ENCODE results near the gene SLC25A6. TPM values are rescaled to one million over a fixed set of nuclear protein-coding genes. Genes with fewer than 3 reads are reported as not detected.
"Not testable (repeated sequence)": the region's sequence is repeated elsewhere in the genome, so short reads cannot be mapped to it uniquely, and the experiment has no call there.

SLC25A6 gene
- total RNA-seq, 1 experiment from 2014 or later, result 178 TPM

GRCh38 chrX:1368385-1368698, 23.6 kb downstream of the SLC25A6 start:
- ChIA-PET POLR2A (ENCODE audit: unreplicated experiment) (no interaction called here), CTCF (no interaction called here)
- TF ChIP-seq EZH2 (IDR thresholded peaks at IDR 0.05; ENCODE audit: low read depth), result no peak
- TF ChIP-seq CTCF (conservative IDR thresholded peaks at IDR 0.05), result no peak
- no TSS peak for BruUV-seq (replicated peaks)
- intact Hi-C loops (cut with micrococcal nuclease; ENCODE audit: unreplicated experiment), result no loop called here
- no peak overlapping the region for H3K27ac ChIP-seq
- H3K4me2 ChIP-seq, result no peak overlapping the region
- no peaks in the 10 kb centered on the region for H3K27me3 ChIP-seq (ENCODE audit: insufficient read depth, low read depth)
- H3K9me3 ChIP-seq (ENCODE audit: insufficient read depth, low read depth), result no peaks in the 10 kb centered on the region
- no peak for DNase-seq
- no peaks in the 10 kb centered on the region for H3K9me2 ChIP-seq (ENCODE audit: insufficient read depth)
- no peaks in the 10 kb centered on the region for H3K79me2 ChIP-seq (ENCODE audit: low read depth)
- H3K4me1 ChIP-seq (replicated peaks; ENCODE audit: insufficient read depth), result no peaks in the 10 kb centered on the region
- no peaks in the 10 kb centered on the region for H3K36me3 ChIP-seq (ENCODE audit: low read depth)
- no peak overlapping the region for H2AFZ ChIP-seq
- H3F3A ChIP-seq (ENCODE audit: insufficient read depth, low read depth), result no peaks in the 10 kb centered on the region
- H4K20me1 ChIP-seq (ENCODE audit: insufficient read depth), result no peaks in the 10 kb centered on the region
- H3K4me3 ChIP-seq, result no peak overlapping the region

GRCh38 chrX:1366363-1366762, 25.6 kb downstream of the SLC25A6 start:
- H3K27me3 ChIP-seq (ENCODE audit: insufficient read depth, low read depth); POLR2A ChIA-PET (ENCODE audit: unreplicated experiment); H3K9me3 ChIP-seq (ENCODE audit: insufficient read depth, low read depth); H3K27ac ChIP-seq; H3K9me2 ChIP-seq (ENCODE audit: insufficient read depth); H3F3A ChIP-seq (ENCODE audit: insufficient read depth, low read depth); H4K20me1 ChIP-seq (ENCODE audit: insufficient read depth); H3K4me3 ChIP-seq; H3K36me3 ChIP-seq (ENCODE audit: low read depth); CTCF ChIA-PET; intact Hi-C loops (cut with micrococcal nuclease; ENCODE audit: unreplicated experiment); BruUV-seq (replicated peaks); H2AFZ ChIP-seq; DNase-seq; H3K4me2 ChIP-seq; H3K79me2 ChIP-seq (ENCODE audit: low read depth); H3K4me1 ChIP-seq (replicated peaks; ENCODE audit: insufficient read depth): not testable (repeated sequence)

- ChIA-PET CTCF (no interaction called here), POLR2A (ENCODE audit: unreplicated experiment) (no interaction called here)
- intact Hi-C loops (cut with micrococcal nuclease; ENCODE audit: unreplicated experiment), result no loop called here
- Histone ChIP-seq H3K79me2 (ENCODE audit: low read depth) (no peaks in the 10 kb centered on the region), H4K20me1 (ENCODE audit: insufficient read depth) (no peaks in the 10 kb centered on the region), H3K4me3 (no peak overlapping the region), H3K4me2 (no peak overlapping the region), H3K9me3 (ENCODE audit: insufficient read depth, low read depth) (0 out of 2 replicates have a peak, but pooled peaks cover 3% of the 10 kb centered on the region), H3K27ac (no peak overlapping the region), H3K36me3 (ENCODE audit: low read depth) (no peaks in the 10 kb centered on the region), H3F3A (ENCODE audit: insufficient read depth, low read depth) (no peaks in the 10 kb centered on the region), H3K27me3 (ENCODE audit: insufficient read depth, low read depth) (peaks cover 2% of the 10 kb centered on the region; the same call in 1 of the 2 replicates), H2AFZ (no peak overlapping the region), H3K9me2 (ENCODE audit: insufficient read depth) (no peaks in the 10 kb centered on the region), H3K4me1 (replicated peaks; ENCODE audit: insufficient read depth) (no peaks in the 10 kb centered on the region)
- no peak for DNase-seq
- BruUV-seq (replicated peaks), result no TSS peak
- TF ChIP-seq CTCF (conservative IDR thresholded peaks at IDR 0.05), result no peak
Measured at GRCh38 chrX:1361910-1362309, 30.0 kb downstream of the SLC25A6 start.

DNA sequence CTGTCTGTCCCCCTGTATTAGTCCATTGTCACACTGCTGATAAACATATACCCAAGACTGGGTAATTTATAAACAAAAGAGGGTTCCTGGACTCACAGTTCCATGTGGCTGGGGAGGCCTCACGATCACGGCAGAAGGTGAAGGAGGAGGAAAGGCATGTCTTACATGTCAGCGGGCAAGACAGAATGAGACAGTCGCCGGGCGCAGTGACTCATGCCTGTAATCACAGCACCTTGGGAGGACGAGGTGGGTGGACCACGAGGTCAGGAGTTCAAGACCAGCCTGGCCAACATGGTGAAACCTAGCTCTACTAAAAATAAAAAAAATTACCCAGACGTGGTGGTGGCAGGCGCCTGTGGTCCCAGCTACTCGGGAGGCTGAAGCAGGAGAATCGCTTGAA, 30.6 kb downstream of the SLC25A6 start:
- CTCF ChIA-PET, result no interaction called here
- BruUV-seq (replicated peaks), result no TSS peak
- H3F3A ChIP-seq (ENCODE audit: insufficient read depth, low read depth), result no peaks in the 10 kb centered on the region
- H3K4me3 ChIP-seq, result no peak overlapping the region
- no peaks in the 10 kb centered on the region for H4K20me1 ChIP-seq (ENCODE audit: insufficient read depth)
- H3K9me3 ChIP-seq (ENCODE audit: insufficient read depth, low read depth), result 0 out of 2 replicates have a peak, but pooled peaks cover 3% of the 10 kb centered on the region
- H3K4me2 ChIP-seq, result no peak overlapping the region
- no peaks in the 10 kb centered on the region for H3K36me3 ChIP-seq (ENCODE audit: low read depth)
- POLR2A ChIA-PET (ENCODE audit: unreplicated experiment), result no interaction called here
- intact Hi-C loops (cut with micrococcal nuclease; ENCODE audit: unreplicated experiment), result no loop called here
- no peak overlapping the region for H3K27ac ChIP-seq
- H2AFZ ChIP-seq, result no peak overlapping the region
- H3K79me2 ChIP-seq (ENCODE audit: low read depth), result no peaks in the 10 kb centered on the region
- H3K9me2 ChIP-seq (ENCODE audit: insufficient read depth), result no peaks in the 10 kb centered on the region
- peaks cover 2% of the 10 kb centered on the region; the same call in 1 of the 2 replicates for H3K27me3 ChIP-seq (ENCODE audit: insufficient read depth, low read depth)
- H3K4me1 ChIP-seq (replicated peaks; ENCODE audit: insufficient read depth), result no peaks in the 10 kb centered on the region
- no peak for DNase-seq
- TF ChIP-seq CTCF (conservative IDR thresholded peaks at IDR 0.05) (no peak), EZH2 (IDR thresholded peaks at IDR 0.05; ENCODE audit: low read depth) (no peak)
